GM12801 (cell line): ENCODE measurements around the gene CHST11.

Source experiments
- CTCF ChIP-seq: IDR thresholded peaks from one replicate; pipeline ENCODE4 v1.5.1; 2011; ENCODE audit warnings: control low read depth; ENCODE audit not compliant: insufficient read length; ENCODE audit errors: extremely low read depth

Gene CHST11

GRCh38 chr12:104454997-104455396 lies 1.8 kb upstream of the CHST11 start:
- TF ChIP-seq CTCF, result no peak

DNA sequence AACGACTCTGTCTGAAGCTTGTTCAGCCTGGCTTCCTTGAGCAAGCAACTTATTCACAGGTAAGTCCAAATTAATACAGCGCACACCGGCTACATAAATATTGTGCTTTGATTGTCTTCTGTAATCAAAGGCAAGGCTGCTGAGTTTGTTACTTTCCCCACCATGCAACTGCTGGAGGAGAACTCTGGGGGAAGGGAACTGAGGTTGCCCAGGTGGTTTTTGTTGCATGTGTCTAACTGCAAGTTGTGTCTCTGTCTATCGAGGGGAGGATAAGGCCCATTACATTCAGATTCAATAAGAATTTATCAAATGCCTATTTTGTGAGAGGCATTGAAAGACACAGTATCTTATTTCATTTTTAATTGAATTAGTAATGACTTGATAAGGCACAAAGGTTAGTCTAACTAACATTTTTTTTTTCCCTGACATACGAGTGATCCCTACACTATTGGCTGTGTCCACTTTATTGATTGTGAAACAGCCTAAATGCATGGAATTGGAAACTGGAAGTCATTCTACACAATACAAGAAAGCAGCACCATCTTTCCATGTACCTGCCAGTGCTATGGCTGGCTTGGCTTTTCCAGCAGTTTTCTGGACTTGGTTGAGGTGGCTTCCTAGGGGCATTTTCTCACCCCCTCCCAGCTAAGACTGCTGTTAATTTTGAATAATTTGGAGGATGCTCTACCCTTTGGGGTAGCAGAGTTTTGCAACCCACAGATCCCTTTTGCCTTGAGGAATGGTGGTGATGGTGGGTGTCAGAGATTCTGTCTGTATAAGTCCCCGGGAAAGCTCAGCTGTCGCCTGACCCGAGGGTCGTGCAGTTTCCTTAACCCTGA lies 951 bp upstream of the CHST11 start:
- TF ChIP-seq CTCF, result no peak

DNA sequence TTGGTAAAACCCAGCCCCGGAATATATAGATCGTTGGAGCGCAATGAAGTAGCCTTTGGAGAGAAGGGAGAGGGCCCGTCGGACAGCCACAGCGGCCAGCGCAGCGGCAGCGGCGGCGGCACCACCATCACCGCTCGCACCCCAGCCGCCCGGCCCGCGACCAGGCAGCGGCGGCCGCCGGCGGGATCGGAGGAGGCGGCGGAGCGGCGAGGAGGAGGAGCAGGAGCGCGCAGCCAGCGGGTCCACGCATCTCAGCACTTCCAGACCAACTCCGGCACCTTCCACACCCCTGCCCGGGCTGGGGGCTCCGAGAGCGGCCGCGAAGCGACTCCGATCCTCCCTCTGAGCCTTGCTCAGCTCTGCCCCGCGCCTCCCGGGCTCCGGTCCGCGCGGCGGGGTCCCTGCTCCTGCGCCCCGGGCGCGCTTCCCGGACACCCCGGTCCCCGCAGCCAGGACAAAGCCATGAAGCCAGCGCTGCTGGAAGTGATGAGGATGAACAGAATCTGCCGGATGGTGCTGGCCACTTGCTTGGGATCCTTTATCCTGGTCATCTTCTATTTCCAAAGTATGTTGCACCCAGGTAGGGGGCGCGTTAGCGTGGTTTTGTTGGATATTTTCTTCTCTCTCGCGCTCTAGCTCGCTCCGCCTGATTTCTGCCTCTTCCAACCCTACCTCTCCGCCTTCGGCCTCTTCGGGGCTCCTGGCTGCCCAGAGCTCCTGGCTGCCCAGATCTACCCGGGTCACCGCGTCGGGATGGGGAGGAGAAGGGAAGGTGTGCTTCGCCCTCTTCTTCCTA lies 400 bp downstream of the CHST11 start:
- no peak for TF ChIP-seq CTCF

- TF ChIP-seq CTCF, result no peak
Observed at GRCh38 chr12:104457746-104458693, 1.3 kb downstream of the CHST11 start.

GRCh38 chr12:104458694-104459367 lies 2.1 kb downstream of the CHST11 start:
- no peak for TF ChIP-seq CTCF

GRCh38 chr12:104459368-104459909 lies 2.7 kb downstream of the CHST11 start:
- no peak for TF ChIP-seq CTCF
